ENCODE results near the gene FADS3. TPM values are rescaled to one million over a fixed set of nuclear protein-coding genes. Genes with fewer than 3 reads are reported as not detected.

FADS3 gene
- total RNA-seq, 2 donors from 2014 or later, result 24.8 to 28.4 TPM

GRCh38 chr11:61926235-61926634, 34.9 kb upstream of the FADS3 start:
- WGBS, 2 experiments (ENCODE audit: insufficient coverage in 1 of 2, insufficient read length in 1 of 2), result 78 to 98% methylated on average over 2 to 3 of the region's 3 CpGs

DNA sequence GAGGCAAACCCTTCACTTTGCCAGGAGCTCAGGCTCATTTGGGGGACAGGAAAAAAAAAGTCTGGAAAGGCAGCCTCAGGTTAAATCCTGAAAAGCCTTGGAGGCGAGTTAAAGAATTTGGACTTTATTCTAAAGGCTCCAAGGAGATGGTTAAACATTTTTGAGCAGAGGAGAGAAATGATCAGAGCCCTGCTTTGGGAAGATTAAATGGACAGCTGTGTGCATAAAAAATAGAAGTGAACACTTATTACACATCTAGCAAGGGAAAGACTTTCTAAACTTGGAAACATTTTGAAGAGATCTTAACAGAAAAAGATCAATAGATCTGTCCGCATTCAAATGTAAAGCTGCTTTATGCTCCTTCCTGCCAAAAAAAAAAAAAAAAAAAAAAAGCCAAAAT, 34.4 kb upstream of the FADS3 start:
- DNase-seq, result no peak
- no peak for TF ChIP-seq CTCF (conservative IDR thresholded peaks at IDR 0.05)
- H3K27ac ChIP-seq (ENCODE audit: low read depth, low read length), result no peak overlapping the region
- H3K9me3 ChIP-seq (ENCODE audit: control insufficient read depth, low read length), result no peaks in the 10 kb centered on the region
- H3K27me3 ChIP-seq (ENCODE audit: control insufficient read depth, insufficient read depth, low read length, poor library complexity, severe bottlenecking), result no peaks in the 10 kb centered on the region
- Mint-ChIP-seq H3K27me3 (ENCODE audit: insufficient read depth) (no peaks in the 10 kb centered on the region), H3K36me3 (ENCODE audit: low read depth) (no peaks in the 10 kb centered on the region), H3K27ac (no peak overlapping the region), H3K9me3 (no peaks in the 10 kb centered on the region), H3K4me3 (no peak overlapping the region), H3K4me1 (peaks cover 29% of the 10 kb centered on the region)
- H3K36me3 ChIP-seq (ENCODE audit: control insufficient read depth, insufficient read depth, low read length), result no peaks in the 10 kb centered on the region
- H3K9ac ChIP-seq (ENCODE audit: extremely low read depth, low read length, poor library complexity, severe bottlenecking), result no peak overlapping the region
- peaks cover 14% of the 10 kb centered on the region for H3K4me1 ChIP-seq (ENCODE audit: control insufficient read depth, insufficient read depth, low read length)
- WGBS, 2 experiments (ENCODE audit: insufficient coverage in 1 of 2, insufficient read length in 1 of 2), result 92 to 96% methylated on average over 2 of the region's 2 CpGs
- no peak overlapping the region for H3K4me3 ChIP-seq (ENCODE audit: low read length)

More at GRCh38 chr11:61926235-61926634, 34.9 kb upstream of the FADS3 start:
- peaks cover 27% of the 10 kb centered on the region for H3K4me1 Mint-ChIP-seq
- no peak overlapping the region for H3K27ac Mint-ChIP-seq
- H3K4me1 ChIP-seq (ENCODE audit: control insufficient read depth, insufficient read depth, low read length), result peaks cover 14% of the 10 kb centered on the region
- no peak for TF ChIP-seq CTCF (conservative IDR thresholded peaks at IDR 0.05)
- H3K36me3 Mint-ChIP-seq (ENCODE audit: low read depth), result no peaks in the 10 kb centered on the region
- no peaks in the 10 kb centered on the region for H3K9me3 Mint-ChIP-seq
- H3K36me3 ChIP-seq (ENCODE audit: control insufficient read depth, insufficient read depth, low read length), result no peaks in the 10 kb centered on the region
- no peaks in the 10 kb centered on the region for H3K9me3 ChIP-seq (ENCODE audit: control insufficient read depth, low read length)
- H3K4me3 ChIP-seq (ENCODE audit: low read length), result no peak overlapping the region
- H3K27ac ChIP-seq (ENCODE audit: low read depth, low read length), result no peak overlapping the region
- H3K27me3 Mint-ChIP-seq (ENCODE audit: insufficient read depth), result no peaks in the 10 kb centered on the region
- H3K4me3 Mint-ChIP-seq, result no peak overlapping the region
- H3K27me3 ChIP-seq (ENCODE audit: control insufficient read depth, insufficient read depth, low read length, poor library complexity, severe bottlenecking), result no peaks in the 10 kb centered on the region
- no peak for DNase-seq
- H3K9ac ChIP-seq (ENCODE audit: extremely low read depth, low read length, poor library complexity, severe bottlenecking), result no peak overlapping the region

DNA sequence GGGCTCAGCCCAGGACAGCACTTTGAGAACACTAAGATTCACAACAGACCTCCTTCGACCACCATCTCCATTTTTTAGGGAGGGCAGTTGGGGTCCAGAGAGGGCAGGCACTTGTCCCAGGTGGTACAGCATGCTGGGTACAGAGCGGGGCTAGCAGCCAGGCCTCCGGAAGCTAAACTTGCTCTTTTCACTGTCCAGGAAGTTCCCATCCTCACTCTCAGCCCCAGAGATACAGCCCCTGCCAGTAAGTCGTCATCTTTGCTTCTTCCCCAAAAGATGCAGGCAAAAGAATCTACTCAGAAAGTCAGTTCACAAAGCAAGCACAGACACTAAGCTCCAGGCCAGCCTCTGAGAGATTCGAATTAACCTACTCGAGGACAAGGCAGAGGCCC, 32.7 kb upstream of the FADS3 start:
- Mint-ChIP-seq H3K4me3 (no peak overlapping the region), H3K9me3 (no peaks in the 10 kb centered on the region), H3K4me1 (peaks cover 42% of the 10 kb centered on the region), H3K36me3 (ENCODE audit: low read depth) (no peaks in the 10 kb centered on the region), H3K27ac (peak overlapping the region; percentile 44), H3K27me3 (ENCODE audit: insufficient read depth) (peaks cover 1% of the 10 kb centered on the region)
- H3K27ac ChIP-seq (ENCODE audit: low read depth, low read length), result no peak overlapping the region
- H3K9ac ChIP-seq (ENCODE audit: extremely low read depth, low read length, poor library complexity, severe bottlenecking), result no peak overlapping the region
- peaks cover 17% of the 10 kb centered on the region for H3K4me1 ChIP-seq (ENCODE audit: control insufficient read depth, insufficient read depth, low read length)
- no peak for TF ChIP-seq CTCF (conservative IDR thresholded peaks at IDR 0.05)
- DNase-seq, result no peak
- H3K4me3 ChIP-seq (ENCODE audit: low read length), result no peak overlapping the region
- H3K27me3 ChIP-seq (ENCODE audit: control insufficient read depth, insufficient read depth, low read length, poor library complexity, severe bottlenecking), result no peaks in the 10 kb centered on the region
- 91 to 93% methylated on average over 5 to 6 of the region's 6 CpGs for WGBS, 2 experiments (ENCODE audit: insufficient coverage in 1 of 2, insufficient read length in 1 of 2)
- no peaks in the 10 kb centered on the region for H3K9me3 ChIP-seq (ENCODE audit: control insufficient read depth, low read length)
- H3K36me3 ChIP-seq (ENCODE audit: control insufficient read depth, insufficient read depth, low read length), result no peaks in the 10 kb centered on the region
